GM18517 (cell line): ENCODE data around the gene C11orf21.

Experiments used
- ATAC-seq: cut with Tn5 transposase; IDR thresholded peaks from one replicate; pipeline ENCODE4 v1.9.1; 2021; ENCODE audit warnings: mild to moderate bottlenecking, moderate library complexity; ENCODE audit not compliant: unreplicated experiment

Gene C11orf21

GRCh38 chr11:2262301-2263070, 39.2 kb downstream of the C11orf21 start:
- no peak for ATAC-seq

- no peak for ATAC-seq
These were observed 40.1 kb downstream of the C11orf21 start for GRCh38 chr11:2261436-2262230.

GRCh38 chr11:2260491-2261364, 41.0 kb downstream of the C11orf21 start:
- ATAC-seq = no peak

- no peak for ATAC-seq
These were observed 41.7 kb downstream of the C11orf21 start for GRCh38 chr11:2259897-2260451.

DNA sequence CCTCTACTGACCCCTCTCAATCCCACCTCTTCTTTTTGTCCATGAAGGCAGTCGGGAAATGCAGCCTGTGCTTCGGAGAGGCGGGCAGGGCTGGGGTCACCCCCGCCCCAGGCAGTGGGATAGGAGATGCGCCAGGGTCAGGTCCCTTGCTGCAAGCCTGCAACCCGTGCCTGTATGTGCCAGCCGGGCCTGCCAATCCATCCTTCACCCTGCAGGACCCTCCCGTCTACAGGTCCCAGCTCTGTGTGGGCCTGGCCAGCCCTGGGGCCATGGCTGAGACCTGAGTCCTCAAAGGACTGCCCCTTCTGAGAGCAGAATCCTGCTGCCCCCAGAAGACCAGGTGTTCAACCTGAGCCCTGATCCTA, 42.3 kb downstream of the C11orf21 start:
- ATAC-seq = no peak

GRCh38 chr11:2258501-2259465, 42.9 kb downstream of the C11orf21 start:
- ATAC-seq = no peak

DNA sequence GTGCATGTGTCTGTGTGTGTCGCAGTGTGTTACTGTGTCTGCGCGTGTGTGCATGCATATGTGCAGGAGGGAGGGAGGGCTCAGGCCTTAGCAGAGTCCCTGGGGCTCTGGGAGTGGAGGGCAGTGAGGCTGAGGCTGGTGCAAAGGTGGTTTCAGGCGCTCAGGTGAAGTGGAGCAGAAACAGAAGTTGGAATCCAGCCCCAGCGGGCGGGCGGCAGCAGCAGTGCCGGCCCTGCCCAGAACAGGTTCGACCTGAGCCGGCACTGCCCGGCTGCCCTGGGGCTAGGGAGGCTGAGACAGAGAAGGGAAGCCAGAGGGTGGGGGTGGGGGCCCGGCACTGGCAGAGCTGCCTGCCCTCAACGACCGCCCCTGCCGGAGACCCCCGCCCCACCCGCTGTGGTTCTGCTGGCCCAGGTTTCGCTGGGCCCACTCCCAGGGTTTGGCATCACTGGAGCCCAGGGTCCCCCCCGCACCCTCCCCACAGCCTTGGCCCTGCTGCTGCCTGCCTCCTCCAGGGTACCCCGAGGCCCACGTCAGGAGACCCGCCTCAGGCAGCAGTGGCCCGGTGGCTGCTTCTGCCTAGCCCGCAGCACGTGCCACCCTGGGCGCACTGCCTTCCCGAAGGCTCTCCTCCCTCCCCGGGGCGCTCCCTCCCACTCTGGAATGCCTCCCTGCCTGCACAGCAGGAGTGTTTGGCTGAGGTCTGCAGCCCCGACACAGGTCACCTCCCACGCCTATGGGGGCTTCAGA, 44.6 kb downstream of the C11orf21 start:
- ATAC-seq = no peak

GRCh38 chr11:2256293-2256913, 45.3 kb downstream of the C11orf21 start:
- no peak for ATAC-seq

GRCh38 chr11:2252018-2252417, 49.7 kb downstream of the C11orf21 start:
- no peak for ATAC-seq

DNA sequence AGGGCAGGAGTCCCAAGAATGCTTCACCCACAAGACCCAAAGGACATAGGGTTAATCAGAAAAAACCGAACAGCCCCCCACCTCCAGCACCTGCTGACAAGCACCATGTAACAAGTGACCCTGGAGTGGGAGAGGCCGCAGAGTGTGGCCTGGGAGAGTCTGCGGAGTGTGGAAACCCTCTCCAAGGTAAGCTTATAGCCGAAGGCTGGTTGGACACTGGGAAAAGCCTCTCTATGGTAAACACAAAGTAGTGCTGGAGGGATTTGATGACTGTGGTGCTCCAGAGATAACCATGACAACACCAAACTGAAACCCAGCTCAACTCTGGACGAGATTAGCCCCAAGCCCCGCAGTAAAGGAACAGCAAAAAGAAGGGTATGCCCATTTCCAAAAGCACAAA, 50.6 kb downstream of the C11orf21 start:
- no peak for ATAC-seq

DNA sequence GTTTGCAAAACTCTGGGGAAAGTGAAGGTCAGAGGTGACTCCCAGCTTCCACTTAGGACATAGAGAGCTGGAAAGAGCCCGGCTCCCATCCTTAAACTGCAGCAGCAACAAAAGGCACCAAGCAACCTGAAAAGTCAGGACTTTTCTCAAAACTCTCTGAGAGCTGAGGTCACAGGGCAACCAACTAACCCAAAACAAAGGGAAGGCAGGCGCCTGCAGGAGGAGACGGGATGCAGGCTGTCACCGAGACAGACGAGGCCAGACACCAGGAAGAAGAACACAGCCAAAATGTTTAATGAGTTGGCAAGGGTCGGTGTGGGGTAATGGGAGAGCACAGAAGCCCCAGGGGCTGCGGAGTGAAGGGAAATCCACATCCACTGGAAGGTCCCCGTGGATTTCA, 51.2 kb downstream of the C11orf21 start:
- ATAC-seq = no peak

GRCh38 chr11:2250041-2250440, 51.7 kb downstream of the C11orf21 start:
- no peak for ATAC-seq

DNA sequence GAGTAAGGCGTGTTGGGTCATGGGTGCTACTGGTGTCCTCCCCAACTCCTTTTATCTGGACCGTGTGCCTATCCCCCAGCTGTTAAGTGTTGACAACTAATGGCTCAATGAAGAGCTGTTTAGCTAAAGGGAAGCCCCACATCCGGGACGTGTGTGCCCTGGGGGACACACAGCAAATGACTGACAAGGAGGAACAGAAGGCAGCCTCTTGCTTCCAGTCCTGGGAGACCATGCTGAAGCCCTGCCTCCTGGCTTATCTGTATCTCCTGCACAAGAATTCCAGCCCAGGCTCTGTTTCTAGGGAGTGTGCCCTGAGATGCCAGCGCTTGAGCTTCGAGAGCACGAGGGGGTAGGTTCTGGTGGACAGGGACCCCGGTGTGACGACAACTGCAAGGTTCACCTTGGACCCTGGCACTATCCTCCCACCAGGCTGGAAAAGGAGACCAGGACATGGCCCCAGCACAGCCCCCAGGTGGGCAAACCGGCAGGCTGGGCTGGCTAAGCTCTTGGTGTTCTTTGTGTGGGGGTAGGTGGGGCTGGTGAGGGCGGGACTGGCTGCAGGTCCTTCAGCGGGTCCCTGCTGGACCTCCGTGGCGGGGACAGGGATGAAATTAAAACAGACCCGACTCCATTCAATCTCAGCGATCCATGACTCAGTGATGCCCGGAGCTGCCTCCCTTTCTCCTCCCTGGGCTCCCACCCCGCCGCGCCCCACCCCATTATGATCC, 52.4 kb downstream of the C11orf21 start:
- no peak for ATAC-seq

GRCh38 chr11:2248762-2249161, 53.0 kb downstream of the C11orf21 start:
- ATAC-seq = no peak

DNA sequence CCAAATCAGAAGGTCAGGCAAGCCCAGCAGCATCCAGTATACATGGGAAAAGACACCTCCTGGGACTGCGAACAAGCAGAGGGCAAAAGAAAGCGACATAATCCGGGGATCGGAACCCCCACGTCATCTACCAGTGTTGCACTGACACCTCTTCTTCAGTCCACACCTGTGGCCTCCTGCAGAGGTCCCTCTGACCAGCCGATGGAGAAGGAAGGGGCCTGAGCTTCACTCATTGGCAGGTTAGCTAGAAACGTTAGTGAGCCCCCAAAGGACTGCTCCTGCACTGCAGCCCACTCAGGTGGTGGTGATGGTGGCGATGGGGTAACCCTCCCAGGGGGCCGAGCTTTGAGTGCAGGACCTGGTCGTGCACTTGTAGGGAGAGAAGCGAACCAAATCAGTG, 53.5 kb downstream of the C11orf21 start:
- no peak for ATAC-seq

DNA sequence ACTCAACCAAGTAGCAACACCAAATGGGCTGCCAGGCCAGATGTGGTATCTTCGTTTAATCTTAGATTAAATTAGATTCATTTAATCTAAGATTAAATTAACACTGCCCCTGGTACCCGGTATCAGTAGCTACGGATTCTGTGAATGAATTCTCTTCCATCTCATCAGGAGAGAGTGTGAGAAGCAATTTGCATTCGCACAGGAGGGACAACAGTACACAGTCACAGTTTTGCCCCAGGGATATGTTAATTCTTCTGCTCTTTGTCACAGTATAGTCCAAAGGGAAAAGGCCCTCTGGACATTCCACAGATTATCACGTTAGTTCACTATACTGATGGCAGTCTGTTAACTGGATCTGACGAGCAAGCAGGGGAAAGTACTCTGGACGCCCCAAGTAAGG, 54.2 kb downstream of the C11orf21 start:
- no peak for ATAC-seq
